Activated effector memory CD4-positive, alpha-beta T cell treated with anti-CD3 and anti-CD28 coated beads, Interleukin-2, amount 50 U/mL, for 16 hours (primary cell): ENCODE data around the gene RUNX2.
"Not testable (repeated sequence)": the region's sequence is repeated elsewhere in the genome, so short reads cannot be mapped to it uniquely, and the experiment has no call there.

Experiments
- DNase-seq: peaks from one replicate; pipeline ENCODE4 v3.0.0-alpha.2; 2020

RUNX2 gene

GRCh38 chr6:45531999-45532595 is 204.0 kb downstream of the RUNX2 start:
- DNase-seq, result no peak

DNA sequence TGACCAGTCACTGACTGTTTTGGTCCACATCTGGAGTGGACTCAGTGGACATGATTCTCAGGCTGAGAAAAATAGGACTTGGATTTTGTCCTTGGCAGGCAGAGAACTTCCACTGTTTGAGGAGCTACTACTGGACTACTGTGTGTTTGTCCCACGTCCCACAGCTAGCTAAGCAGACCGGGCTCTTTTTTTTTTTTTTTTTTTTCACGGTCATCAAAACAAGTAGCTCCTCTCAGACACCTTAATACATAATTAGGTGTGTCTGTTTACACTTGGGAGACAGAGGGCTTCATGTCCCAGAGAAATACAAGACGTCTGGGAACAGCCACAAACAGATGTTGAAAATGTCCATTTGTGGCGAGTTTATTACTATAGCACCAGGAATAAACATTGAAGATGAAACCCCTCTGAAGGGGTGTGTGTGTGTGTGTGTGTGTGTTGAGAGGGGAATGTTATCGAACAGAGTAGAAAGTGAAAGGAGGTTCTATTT is 204.6 kb downstream of the RUNX2 start:
- no peak for DNase-seq

GRCh38 chr6:45533386-45533785 is 205.3 kb downstream of the RUNX2 start:
- DNase-seq, result no peak

- no peak for DNase-seq
Observed at GRCh38 chr6:45535933-45536332, 207.8 kb downstream of the RUNX2 start.

DNA sequence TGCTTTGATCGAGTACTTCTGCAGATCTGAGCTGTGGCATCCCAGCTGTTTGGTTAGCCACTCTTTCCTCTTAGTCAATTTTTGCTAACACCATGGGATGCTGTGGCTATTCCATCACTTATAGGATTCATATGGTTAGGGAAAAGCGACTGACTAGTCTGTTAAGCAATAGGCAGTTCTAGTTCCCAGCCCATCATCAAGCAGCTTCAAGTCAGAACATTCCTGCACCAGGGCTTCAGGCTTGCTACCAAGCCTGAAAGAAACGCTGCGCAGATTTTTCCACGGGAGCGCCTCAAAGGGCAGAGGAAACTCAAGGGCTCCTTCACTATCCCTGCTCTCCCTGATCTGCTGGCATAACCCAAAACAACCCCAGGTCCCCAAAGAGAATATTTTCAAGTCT is 209.4 kb downstream of the RUNX2 start:
- DNase-seq, result no peak

DNA sequence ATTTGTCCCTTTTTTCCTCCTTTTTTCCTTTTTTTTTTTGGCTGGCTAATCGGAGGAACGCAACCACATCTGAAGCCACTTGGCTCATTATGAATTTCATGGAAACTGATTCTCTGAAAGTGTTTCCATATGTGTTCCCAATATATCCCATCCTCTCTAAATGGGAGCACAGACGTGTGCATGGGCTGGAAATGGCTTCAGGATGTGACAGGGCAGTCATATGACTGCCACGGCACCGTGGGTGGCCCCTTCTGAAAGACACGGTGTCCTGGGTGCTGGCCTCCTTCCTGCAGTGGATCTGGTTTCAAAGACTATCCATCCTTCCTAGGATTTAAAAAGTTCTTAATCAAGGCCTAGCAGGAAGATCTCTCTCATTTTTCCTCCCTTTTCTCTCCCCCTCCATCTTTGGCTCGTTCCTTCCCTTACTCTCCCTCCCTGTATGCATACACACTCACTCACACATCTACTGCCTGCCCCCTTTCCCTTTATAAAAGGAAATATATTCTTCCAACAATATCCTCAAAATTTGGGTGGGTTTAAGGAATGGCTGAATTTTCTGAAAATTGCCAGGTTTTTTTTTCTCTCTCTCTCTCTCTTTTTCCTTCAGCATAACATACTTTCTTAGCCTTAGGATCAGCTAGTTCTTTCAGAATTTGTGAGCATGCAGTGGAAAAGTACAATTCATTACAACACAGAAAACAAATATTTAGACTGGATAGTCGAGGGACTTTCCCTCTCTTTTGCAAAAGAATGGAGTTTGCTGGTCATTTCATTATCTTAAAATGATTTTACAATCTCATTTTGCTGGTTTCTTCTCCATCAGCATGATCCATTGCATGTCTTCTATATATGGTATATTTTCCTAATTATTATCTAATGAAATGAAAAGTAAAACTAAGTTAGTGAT is 210.8 kb downstream of the RUNX2 start:
- DNase-seq, result no peak

GRCh38 chr6:45540375-45540920 is 212.3 kb downstream of the RUNX2 start:
- no peak for DNase-seq

- no peak for DNase-seq
Observed at GRCh38 chr6:45541934-45542333, 213.8 kb downstream of the RUNX2 start.

- DNase-seq, result no peak
Observed at GRCh38 chr6:45543298-45544235, 215.4 kb downstream of the RUNX2 start.

DNA sequence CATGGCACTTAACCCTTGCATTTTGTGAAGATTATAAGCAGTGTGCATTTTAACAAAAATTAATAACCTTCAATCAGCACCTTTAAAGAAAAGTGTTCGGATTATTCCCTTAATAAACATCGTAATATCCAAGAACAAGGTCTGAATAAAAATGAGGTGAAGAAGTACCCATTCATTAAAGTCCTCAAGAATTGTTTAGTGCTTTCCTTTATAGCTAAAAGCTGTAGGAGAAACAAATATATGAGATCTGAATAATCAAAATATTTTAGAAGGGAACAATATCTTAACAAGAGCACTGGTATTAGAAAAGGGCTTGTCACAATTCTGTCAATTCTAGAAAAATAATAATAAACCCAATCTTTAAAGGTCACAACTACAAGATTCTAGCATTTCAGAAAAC is 217.3 kb downstream of the RUNX2 start:
- DNase-seq, result no peak

DNA sequence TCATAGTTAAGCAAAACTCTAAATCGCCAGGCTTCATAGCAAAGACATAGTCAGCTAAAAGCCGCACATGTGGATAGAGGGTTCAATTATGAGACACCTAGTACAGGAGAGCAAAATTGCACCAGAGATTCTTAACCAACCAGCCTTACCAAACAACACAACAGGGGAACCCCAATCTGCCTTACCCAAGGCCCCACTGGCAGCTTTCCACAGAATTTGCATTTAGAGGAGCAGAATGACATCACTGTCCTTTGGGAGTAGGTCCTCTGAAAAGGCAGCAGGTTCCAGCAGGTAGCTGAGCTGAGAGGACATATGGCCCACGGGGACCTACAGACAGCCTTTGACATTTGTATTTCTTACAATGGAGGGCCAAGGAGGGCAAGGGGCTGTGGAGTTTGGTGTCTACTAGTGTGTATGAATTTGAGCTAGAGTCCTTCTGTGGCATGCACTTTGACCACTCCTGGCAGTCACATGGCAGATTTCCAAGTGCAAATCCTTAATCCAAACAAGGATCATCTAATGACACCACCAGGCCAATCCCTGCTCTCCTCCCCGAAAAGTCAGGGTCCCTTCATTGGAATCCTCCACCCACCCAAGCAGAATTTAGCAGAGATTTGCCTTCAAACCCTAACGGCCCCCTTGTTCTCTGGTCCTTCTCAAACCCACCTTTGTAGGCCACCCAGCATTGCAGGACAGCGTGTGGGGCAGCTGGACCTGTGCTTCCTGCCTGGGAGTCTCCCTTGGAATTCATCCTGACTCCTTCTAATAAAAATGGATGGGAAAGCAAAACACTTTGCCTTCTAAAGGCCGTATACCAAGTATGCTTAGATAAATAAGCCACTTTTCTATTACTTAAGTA is 220.8 kb downstream of the RUNX2 start:
- DNase-seq, result no peak

- no peak for DNase-seq
Observed at GRCh38 chr6:45552536-45552935, 224.4 kb downstream of the RUNX2 start.

- no peak for DNase-seq
Observed at GRCh38 chr6:45553730-45554344, 225.7 kb downstream of the RUNX2 start.

DNA sequence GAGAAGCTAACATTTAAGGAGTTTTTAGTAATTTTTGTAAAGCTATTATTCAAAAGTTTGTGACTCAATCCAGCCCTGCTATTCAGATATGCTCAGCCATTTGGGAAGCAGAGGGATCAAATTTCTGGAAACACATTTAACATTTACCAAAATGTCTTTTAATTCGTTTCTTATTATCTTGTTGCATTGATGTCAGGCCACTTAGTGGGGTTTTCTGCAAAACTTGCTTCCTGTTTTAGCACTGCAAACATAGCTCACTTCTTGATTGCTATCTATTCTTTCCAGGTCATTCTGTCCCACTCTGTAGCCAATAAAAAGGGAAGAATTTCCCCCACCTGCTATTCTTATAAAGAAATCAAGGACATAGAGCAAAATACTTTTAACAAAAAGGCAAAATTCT is 226.5 kb downstream of the RUNX2 start:
- no peak for DNase-seq

DNA sequence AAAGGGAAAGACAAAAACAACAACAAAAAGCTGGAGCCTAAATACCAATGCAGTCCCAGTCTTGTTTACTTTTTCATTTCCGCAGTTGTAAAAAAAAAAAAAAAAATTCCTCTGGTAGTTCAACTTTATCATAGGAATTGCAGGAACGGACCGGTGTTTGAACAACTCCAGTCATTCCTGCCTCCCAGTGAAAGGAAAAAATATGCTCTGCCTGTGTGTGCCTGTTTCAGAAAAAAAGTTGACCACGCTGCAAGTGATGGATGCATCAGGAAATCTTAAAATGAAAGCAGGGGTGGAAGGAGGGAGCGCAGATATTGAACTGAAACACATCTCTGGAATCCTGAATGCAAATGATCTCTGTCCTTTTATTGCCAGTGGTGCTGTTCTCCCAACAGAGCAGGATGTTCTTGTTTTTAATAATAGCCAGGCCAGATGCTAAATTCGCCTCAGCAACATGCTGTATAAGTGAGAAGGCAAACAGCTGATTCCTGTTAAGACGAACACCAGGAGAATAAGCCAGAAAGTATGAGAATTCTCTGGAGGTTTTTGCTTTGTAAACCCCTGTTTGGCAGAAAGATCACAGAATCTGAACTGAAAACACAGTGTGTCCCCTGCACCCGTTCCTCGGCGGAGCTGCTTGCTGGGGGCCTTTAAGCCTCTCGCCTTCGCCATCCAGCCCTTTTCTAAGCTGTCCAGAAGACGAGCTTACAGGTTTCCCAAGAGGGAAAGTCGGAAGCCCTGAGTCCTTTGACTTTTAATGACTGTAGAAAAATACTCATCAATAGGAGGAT is 228.0 kb downstream of the RUNX2 start:
- DNase-seq, result no peak

GRCh38 chr6:45556828-45557227 is 228.7 kb downstream of the RUNX2 start:
- no peak for DNase-seq

DNA sequence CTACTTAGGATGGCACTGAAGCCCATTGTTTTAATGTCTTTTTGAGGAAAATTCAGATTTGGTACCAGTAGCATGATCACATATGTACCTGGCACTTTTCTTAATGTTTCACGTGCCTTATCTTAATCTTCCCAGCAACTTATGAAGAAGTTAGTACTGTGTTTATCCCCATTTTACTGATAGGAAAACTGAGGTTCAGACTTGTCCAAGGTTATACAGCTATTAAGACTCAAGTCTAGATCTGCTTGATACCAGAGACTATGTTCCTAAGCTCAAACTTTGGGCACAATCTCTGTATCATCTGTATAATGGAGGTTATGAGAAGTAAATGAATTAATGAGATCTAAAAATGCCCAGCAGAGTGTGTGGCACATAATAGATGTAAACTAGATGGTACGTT is 229.3 kb downstream of the RUNX2 start:
- no peak for DNase-seq

GRCh38 chr6:45558858-45559257 is 230.7 kb downstream of the RUNX2 start:
- DNase-seq, result no peak

DNA sequence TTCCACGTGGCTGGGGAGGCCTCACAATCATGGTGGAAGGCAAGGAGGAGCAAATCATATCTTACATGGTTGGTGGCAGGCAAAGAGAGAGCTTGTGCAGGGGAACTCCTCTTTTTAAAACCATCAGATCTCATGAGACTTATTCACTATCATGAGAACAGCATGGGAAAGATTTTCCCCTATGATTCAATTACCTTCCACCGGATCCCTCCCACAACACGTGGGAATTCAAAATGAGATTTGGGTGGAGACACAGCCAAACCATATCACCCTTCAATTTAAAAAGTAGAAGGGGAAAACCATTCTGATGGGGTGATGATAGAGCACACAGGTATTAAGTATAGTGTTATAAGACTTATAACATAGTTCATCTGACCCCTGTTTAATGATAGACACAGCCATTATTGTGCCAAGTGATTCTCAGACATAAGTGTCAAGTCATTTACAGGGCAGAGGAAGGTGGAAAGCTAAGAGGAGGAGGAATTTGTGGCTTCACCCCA is 232.2 kb downstream of the RUNX2 start:
- not testable (repeated sequence) for DNase-seq

DNA sequence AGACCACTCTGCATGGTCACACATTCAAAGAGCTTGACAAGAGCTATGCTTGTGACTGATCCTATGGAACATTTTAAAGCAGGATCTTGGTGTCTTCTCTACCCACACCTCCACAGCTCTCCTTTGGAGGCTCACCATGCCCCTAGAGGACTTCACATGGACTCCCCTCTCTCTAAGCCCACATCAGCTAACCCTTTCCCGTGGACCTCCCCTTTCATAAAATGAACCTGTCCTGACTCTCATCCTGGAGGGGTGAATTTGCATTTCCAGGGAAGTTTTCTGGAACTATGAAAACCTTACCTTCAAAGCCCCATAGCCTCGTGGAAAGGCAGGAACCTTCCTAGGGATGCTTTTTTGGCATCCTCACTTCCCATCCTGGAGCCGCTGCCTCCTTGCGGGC is 234.0 kb downstream of the RUNX2 start:
- DNase-seq, result no peak
